Fibroblast of villous mesenchyme (primary cell): Measurements from ENCODE around the gene GRIK4. TPM values are rescaled to one million over a fixed set of nuclear protein-coding genes. Genes with fewer than 3 reads are reported as not detected.

Experiments used
- DNase-seq: peaks from one replicate; pipeline ENCODE4 v3.0.0-alpha.2; 2010; ENCODE audit warnings: low read depth
- H3K4me3 ChIP-seq: 2 replicates; pipeline ENCODE4 v1.5.1; 2011; ENCODE audit warnings: low read depth, mild to moderate bottlenecking, low read length
- total RNA-seq: library from RNA; depleted of rRNA; stranded (reverse); fragments of >200 nt; gene quantifications from 2 replicates; pipeline ENCODE4 v1.2.3, GENCODE V29; 2012
- TF ChIP-seq, protein P1 (sequence below): IDR thresholded peaks from 2 replicates; pipeline ENCODE4 v1.5.1; 2012; ENCODE audit warnings: low read depth, mild to moderate bottlenecking, low read length; ENCODE audit not compliant: insufficient read depth

The GRIK4 gene
- total RNA-seq, 1 donor: under 0.01 TPM

DNA sequence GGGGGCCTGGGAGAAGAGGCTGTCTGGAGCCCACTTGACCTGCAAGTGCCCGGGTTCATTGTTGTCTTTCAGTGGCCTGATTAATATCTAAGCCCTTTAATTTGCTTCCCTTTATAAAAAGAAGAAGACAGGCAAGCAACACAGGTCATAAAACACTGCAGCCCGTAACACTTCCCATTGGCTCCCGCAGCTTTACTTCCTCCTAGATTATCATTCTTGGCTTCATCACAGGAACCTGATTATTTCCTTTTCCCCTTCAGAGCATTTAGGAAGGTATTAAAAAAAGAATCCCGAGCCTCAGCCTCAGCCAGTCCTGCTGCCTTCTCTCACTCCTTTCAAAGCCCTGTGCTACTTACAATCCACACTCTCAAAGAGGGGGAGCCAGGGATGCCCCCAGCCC, 183.2 kb downstream of the GRIK4 start:
- TF ChIP-seq, protein P1, sequence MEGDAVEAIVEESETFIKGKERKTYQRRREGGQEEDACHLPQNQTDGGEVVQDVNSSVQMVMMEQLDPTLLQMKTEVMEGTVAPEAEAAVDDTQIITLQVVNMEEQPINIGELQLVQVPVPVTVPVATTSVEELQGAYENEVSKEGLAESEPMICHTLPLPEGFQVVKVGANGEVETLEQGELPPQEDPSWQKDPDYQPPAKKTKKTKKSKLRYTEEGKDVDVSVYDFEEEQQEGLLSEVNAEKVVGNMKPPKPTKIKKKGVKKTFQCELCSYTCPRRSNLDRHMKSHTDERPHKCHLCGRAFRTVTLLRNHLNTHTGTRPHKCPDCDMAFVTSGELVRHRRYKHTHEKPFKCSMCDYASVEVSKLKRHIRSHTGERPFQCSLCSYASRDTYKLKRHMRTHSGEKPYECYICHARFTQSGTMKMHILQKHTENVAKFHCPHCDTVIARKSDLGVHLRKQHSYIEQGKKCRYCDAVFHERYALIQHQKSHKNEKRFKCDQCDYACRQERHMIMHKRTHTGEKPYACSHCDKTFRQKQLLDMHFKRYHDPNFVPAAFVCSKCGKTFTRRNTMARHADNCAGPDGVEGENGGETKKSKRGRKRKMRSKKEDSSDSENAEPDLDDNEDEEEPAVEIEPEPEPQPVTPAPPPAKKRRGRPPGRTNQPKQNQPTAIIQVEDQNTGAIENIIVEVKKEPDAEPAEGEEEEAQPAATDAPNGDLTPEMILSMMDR: no peak
- DNase-seq: no peak
- H3K4me3 ChIP-seq: no peak overlapping the region

DNA sequence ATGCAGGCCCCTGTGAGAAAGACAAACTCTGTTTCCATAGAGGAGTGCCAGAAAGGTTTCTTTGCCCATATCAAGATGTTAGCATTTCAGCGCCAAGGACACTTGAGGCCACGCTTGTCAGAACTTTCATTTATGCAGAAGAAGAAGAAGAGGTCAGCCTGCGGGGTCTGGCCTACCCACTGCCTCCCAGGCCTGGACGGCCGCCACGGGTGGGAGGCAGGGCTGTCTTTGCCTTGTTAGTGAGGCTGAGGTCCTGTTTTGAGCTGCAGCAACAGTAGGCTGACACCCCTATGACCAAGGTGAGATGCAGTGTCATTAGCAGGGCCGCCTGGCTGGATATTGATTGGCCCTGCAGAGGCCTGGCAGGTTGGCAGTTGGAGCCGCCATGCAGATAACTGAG, 183.9 kb downstream of the GRIK4 start:
- no peak overlapping the region for H3K4me3 ChIP-seq
- TF ChIP-seq, protein P1: no peak
- DNase-seq: no peak

DNA sequence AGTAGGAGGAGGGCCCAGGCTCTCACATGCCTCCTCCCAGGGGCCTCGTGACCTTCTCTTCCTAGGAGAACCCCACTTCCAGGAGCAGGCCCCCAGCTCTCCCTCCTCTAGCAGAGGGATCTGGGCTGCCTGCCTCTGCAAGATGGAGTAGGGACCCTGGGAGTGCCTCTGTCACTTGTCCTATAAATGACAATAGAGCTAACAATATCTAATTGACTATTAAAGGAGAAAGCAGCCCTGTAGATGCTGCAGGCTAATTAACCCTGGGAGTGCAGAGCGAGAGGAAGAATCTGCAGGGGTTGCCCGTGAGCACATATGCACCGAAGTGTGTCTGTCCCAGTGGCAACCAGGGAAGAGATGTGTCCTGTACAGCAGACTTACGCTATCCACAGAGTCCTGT, 184.4 kb downstream of the GRIK4 start:
- no peak overlapping the region for H3K4me3 ChIP-seq
- no peak for DNase-seq
- TF ChIP-seq, protein P1: no peak

DNA sequence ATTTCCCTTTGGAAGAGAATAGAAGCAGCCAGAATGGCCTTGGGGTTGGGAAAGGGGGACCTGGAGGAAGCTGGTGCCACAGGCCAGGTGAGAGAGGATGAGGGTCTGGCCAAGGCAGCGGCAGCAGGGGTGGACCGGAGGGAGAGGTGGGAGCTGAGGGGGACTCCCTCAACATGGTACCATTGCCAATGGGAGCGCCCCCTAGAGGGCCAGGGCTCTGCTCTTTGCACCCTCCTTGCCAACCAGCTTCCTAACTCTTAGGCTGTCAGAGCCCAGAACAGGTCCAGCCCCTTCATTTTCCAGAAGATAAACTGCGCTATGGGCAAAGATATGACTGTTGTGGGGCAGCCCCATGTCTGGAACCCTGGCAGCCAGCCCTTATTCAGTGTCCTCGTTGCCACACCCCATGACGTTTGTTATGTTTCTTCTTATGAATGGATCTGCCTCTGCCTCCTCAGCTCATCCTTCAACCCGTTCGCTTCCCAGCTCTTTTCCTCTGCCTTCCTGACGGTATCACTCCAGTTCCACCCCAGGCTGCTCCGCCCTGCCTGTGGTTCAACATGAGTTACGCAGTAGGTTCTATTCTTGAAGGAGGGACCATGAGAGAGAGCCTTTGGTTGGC, 185.2 kb downstream of the GRIK4 start:
- no peak overlapping the region for H3K4me3 ChIP-seq
- DNase-seq: no peak
- TF ChIP-seq, protein P1: no peak

DNA sequence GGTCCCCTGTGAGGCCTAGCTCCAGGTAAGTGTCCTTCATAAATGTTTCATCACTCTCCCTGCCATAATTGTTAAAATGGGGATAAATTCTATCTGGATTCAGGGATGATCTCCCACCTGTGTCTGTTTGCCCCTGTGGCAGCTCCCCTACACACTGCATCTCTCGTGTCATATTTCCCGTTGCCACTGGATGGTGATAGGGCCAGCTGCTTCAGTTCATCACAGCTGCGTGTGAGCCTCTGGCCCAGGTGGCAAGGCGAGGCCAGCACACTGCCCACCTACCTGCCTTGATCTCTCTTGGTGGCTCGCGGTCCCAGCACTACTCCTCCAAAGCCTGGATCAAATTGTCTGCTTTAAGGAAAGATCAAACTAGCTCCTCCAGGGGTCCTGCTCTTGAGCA, 187.4 kb downstream of the GRIK4 start:
- no peak for DNase-seq
- H3K4me3 ChIP-seq: no peak overlapping the region
- TF ChIP-seq, protein P1: no peak

DNA sequence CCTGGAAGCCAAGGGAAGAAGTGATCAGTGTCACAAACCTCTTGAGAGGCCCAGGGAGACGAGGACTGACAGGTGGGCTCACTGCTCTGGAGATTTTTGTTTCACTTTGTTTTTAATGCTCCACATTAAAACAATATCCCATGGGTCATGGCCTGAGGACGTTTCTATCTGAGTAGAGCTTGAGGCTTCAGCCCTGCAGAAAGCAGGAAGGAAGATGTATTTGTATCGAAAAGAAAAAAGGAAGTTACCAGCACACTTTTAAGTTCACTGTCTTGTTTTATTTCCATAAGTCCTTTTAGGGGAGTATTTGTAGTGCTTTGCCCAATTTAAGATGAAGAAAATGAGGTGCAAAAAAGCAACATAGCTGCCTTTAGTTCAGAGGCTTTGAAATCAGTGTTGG, 191.1 kb downstream of the GRIK4 start:
- TF ChIP-seq, protein P1: no peak
- H3K4me3 ChIP-seq: no peak overlapping the region
- no peak for DNase-seq
